Measurements from ENCODE around the gene TSPAN18.

Gene TSPAN18

GRCh38 chr11:44875037-44875436, 148.3 kb downstream of the TSPAN18 start:
- no peak overlapping the region for H3K4me3 ChIP-seq (ENCODE audit: low read length)
- no peak for DNase-seq (ENCODE audit: low read depth)
- TF ChIP-seq CTCF (conservative IDR thresholded peaks at IDR 0.05; ENCODE audit: low read length), result no peak

GRCh38 chr11:44876194-44876723, 149.5 kb downstream of the TSPAN18 start:
- TF ChIP-seq CTCF (conservative IDR thresholded peaks at IDR 0.05; ENCODE audit: low read length), result no peak
- no peak for DNase-seq (ENCODE audit: low read depth)
- no peak overlapping the region for H3K4me3 ChIP-seq (ENCODE audit: low read length)

GRCh38 chr11:44876906-44877305, 150.1 kb downstream of the TSPAN18 start:
- no peak for DNase-seq (ENCODE audit: low read depth)
- TF ChIP-seq CTCF (conservative IDR thresholded peaks at IDR 0.05; ENCODE audit: low read length), result no peak
- no peak overlapping the region for H3K4me3 ChIP-seq (ENCODE audit: low read length)

GRCh38 chr11:44877571-44878497, 151.1 kb downstream of the TSPAN18 start:
- no peak for TF ChIP-seq CTCF (conservative IDR thresholded peaks at IDR 0.05; ENCODE audit: low read length)
- DNase-seq (ENCODE audit: low read depth), result no peak
- H3K4me3 ChIP-seq (ENCODE audit: low read length), result no peak overlapping the region

GRCh38 chr11:44878711-44879110, 151.9 kb downstream of the TSPAN18 start:
- no peak for TF ChIP-seq CTCF (conservative IDR thresholded peaks at IDR 0.05; ENCODE audit: low read length)

GRCh38 chr11:44879432-44879831, 152.7 kb downstream of the TSPAN18 start:
- TF ChIP-seq CTCF (conservative IDR thresholded peaks at IDR 0.05; ENCODE audit: low read length), result no peak
- H3K4me3 ChIP-seq (ENCODE audit: low read length), result no peak overlapping the region
- DNase-seq (ENCODE audit: low read depth), result no peak

More at GRCh38 chr11:44878711-44879110, 151.9 kb downstream of the TSPAN18 start:
- H3K4me3 ChIP-seq (ENCODE audit: low read length), result no peak overlapping the region
- no peak for DNase-seq (ENCODE audit: low read depth)

- no peak overlapping the region for H3K4me3 ChIP-seq (ENCODE audit: low read length)
- DNase-seq (ENCODE audit: low read depth), result no peak
Measured at GRCh38 chr11:44880511-44880910, 153.7 kb downstream of the TSPAN18 start.

More at GRCh38 chr11:44880511-44880910, 153.7 kb downstream of the TSPAN18 start:
- no peak for TF ChIP-seq CTCF (conservative IDR thresholded peaks at IDR 0.05; ENCODE audit: low read length)

Measured in AG10803 (cell line).